HTERT RPE-1 (cell line): Measurements from ENCODE around the gene ERBB4.
"Not testable (repeated sequence)": the region's sequence is repeated elsewhere in the genome, so short reads cannot be mapped to it uniquely, and the experiment has no call there.

Source experiments
- in situ Hi-C: fragments of 300-500 bp; cut with MboI; formaldehyde crosslinking; loops from 4 replicates; pipeline ENCODE4 v1.14.3; 2020; ENCODE audit warnings: low sequenced_read_pairs

The ERBB4 gene

GRCh38 chr2:212528106-212528856 lies 10.3 kb downstream of the ERBB4 start:
- in situ Hi-C loops = no loop called here

DNA sequence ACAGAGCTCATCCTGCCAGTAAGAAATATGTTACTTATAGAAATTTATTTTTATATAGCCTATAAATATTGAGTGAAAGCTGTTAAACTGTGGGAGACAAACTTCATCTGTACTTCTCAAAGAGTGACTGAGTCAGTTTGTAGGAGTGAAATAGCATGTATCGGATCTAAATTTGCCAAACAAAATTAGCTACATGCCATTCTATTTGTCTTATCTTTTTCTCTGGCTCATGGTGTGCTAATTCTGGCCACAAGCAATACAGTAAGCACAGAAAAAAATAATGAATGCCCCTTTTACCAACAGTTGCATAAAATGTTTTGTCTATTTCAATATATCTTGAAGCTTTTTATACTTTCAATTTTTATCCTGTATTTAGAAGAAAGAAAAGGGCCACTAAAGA lies 12.5 kb downstream of the ERBB4 start:
- in situ Hi-C loops = no loop called here

GRCh38 chr2:212523756-212524155 lies 14.8 kb downstream of the ERBB4 start:
- in situ Hi-C loops = no loop called here

DNA sequence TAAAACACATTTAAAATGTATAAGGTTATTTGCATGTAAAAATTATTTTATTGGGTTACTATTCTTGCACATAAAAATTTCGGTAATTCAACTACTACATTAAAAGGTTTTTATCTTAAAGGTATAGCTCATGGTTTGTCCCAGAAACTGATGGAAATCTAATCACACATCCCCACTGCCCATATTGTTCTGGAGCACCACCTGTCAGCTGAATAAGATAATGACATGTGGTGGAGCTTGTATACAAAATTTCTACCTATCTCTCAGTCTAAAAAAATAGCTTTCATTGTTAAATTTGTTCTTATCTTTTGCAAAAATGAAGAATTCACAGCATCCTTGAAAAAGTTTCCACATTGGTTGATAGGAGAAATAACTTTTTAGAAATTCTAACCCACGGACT lies 18.3 kb downstream of the ERBB4 start:
- in situ Hi-C loops = no loop called here

DNA sequence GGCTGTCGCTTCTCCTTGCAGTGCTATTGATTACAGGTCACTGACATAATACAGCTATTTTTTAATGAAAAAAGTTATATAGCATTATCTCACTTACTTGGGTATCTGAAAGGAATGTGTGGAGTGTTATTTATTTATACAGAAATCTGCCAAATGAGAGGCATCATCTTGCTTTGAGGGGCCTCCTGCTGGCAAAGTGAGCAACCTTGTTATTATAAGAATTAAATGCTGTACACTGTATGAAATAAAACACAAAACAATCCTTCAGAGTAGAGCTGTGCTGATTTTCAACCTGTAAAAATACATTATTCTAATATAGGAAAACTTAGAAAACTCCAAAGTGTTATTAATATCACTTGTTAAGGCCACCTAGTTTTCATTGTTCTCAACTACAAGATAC lies 20.9 kb downstream of the ERBB4 start:
- in situ Hi-C loops = no loop called here

DNA sequence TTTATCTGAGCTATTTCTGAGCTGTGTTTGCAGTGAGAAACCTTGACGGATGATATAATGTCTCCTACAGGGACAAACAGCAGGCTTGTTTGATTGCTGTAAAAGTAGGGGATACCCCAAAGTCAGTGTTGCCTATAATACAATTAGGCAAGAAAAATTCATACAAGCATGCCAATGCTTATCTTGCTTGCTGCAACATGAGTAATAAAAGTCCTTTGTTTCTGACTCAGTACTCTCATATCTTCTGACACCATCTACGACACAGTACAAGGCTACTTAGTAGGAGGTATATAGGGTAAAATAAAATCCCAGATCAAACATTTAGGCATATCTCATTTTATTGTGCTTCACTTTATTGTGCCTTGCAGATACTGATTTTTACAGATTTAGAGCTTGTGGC lies 33.0 kb downstream of the ERBB4 start:
- in situ Hi-C loops = no loop called here

DNA sequence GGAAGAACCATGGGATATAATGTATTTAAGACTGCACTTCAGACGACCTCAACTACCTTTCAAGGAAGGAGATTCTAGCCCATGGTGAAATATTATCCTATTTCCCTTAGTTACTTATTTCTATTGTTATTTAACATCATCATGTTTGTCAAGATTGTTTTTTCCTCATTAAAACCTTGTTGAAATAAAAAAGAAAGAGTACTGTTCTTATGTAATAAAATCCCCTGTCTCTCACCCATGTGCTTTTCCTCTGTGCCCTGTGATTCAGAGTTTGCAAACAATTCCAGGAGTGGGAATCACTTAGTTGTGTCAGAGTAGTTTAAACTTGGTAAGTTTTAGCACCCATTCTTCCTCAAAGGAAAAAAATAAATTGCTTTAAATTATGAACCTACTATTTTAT lies 43.6 kb downstream of the ERBB4 start:
- in situ Hi-C loops = no loop called here

- in situ Hi-C loops = no loop called here
Observed at GRCh38 chr2:212494418-212495020, 44.1 kb downstream of the ERBB4 start.

DNA sequence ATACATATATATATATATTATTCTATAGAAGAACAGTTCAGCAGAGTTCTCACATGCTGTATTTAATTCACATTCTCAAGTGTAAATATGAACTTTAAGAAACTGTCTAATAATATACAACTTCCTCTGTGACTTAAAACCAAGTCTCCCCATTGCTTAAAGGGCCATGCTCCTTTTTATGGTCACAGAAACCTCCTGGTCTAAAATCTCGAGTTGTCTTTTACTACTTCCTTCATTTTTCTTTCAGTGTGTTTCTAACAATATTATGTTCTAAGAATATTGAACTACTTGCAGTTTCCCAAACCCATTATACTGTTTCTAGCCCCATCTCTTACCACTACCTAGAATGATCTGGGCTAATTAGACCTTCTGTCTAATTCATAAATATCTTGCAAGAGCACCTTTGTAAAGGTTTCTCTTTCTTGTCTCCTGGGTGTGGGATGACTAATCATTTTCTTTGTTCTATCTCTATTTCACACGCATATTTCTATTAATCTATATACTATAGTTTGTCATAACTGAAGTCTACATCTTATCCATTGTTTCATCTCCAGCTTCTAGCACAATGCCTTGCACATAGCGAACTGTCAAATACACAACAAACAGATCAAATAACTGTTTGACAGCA lies 48.8 kb downstream of the ERBB4 start:
- in situ Hi-C loops = no loop called here

GRCh38 chr2:212488611-212489010 lies 50.0 kb downstream of the ERBB4 start:
- in situ Hi-C loops = no loop called here

- in situ Hi-C loops = no loop called here
Observed at GRCh38 chr2:212484563-212485080, 54.0 kb downstream of the ERBB4 start.

- in situ Hi-C loops = no loop called here
Observed at GRCh38 chr2:212480447-212480846, 58.2 kb downstream of the ERBB4 start.

GRCh38 chr2:212477571-212477970 lies 61.0 kb downstream of the ERBB4 start:
- in situ Hi-C loops = no loop called here

GRCh38 chr2:212473211-212473610 lies 65.4 kb downstream of the ERBB4 start:
- in situ Hi-C loops = no loop called here

DNA sequence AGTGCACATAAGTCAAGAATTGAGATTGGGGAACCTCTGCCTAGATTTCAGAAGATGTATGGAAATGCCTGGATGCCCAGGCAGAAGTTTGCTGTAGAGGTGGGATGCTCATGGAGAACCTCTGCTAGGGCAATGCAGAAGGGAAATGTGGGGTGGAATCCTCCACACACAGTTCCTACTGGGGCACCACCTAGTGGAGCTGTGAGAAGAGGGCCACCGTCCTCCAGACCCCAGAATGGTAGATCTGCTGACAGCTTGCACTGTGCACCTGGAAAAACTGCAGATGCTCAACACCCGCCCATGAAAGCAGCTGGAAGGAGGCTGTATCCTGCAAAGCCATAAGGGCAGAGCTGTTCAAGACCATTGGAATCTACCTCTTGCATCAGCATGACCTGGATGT lies 71.1 kb downstream of the ERBB4 start:
- in situ Hi-C loops = not testable (repeated sequence)

DNA sequence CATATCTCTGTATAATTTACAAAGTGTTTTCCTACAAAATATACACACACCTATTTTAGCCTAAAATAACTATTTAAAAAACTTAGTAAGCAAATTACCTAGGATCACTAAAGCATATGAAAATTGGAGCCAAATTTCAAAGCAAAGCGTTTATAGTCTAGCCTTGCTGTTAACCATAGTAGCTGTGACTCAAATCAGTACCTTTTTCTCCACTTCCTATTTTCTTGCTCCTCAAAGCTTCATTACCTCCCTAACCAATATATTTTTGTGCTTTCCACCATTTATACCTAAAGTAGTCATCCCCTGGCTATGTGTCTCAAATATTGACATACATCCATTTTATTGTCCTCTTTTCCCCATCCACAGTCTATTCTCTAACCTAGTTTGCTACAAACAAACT lies 73.1 kb downstream of the ERBB4 start:
- in situ Hi-C loops = no loop called here

DNA sequence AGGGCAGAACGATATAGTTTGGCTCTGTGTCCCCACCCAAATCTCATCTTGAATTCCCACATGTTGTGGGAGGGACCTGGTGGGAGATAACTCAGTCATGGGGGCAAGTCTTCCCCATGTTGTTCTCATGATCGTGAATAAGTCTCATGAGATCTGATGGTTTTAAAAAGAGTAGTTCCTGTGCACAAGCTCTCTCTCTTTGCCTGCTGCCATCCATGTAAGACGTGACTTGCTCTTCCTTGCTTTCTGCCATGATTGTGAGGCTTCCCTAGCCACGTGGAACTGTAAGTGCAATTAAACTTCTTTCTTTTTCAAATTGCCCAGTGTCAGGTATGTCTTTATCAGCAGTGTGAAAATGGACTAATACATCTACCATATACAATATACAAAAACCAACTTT lies 76.9 kb downstream of the ERBB4 start:
- in situ Hi-C loops = not testable (repeated sequence)

- in situ Hi-C loops = no loop called here
Observed at GRCh38 chr2:212454149-212454548, 84.5 kb downstream of the ERBB4 start.

DNA sequence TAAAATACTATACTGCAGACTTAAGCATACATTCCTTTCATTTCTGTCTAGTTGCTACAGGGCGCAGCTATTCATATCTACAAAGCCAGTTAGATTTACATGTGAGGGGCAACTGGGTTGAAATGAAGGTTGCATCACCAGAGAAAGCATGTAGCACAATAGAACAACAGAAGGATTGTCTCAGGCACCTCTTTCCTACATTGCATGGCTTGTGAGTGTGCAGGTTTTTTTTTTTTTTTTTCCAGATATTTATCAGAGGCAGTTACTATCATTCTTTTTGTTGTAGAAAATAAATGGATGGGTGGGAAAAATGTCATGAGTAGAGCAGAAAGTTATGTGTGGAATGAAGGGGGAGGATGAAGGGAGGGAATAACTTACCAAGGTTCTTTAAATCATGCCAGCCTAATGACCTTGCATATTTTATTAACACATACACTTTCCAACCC lies 86.8 kb downstream of the ERBB4 start:
- in situ Hi-C loops = no loop called here

DNA sequence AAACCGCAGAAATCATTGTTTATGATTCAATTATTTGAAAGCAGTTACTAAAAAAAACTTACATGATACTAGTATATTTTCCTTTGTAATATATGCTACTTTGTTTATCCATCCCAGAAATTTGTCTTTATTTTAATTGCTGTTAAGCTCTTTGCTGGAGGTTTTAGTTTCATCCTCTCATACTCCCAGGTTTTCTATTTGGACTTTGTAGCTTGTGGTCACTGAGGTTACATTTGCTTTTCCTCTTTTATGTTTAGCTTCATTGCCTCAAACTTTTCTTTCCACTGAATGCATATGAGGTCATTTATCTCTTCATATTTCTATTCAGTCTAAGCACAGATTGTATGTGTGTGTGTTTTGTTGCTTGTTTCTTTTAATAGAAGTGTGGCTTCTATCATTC lies 89.9 kb downstream of the ERBB4 start:
- in situ Hi-C loops = no loop called here

DNA sequence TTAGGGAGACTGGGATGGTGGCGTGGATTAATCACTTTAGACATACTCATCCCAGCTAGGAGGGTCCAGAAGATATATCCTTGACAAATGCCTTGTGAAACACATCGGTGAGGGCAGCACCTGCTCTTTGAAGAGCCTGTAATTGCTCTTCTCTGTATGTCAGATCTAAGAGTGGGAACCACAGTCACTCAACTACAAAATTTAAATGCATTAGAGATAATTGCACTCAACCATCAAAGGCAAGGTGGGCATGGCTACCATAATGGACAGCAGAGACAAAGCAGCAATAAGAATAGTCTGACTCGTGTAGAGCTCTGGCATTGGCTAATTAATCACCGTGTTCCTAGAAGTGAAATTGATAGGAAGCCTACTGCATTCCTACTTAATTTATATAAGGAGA lies 96.8 kb downstream of the ERBB4 start:
- in situ Hi-C loops = no loop called here

DNA sequence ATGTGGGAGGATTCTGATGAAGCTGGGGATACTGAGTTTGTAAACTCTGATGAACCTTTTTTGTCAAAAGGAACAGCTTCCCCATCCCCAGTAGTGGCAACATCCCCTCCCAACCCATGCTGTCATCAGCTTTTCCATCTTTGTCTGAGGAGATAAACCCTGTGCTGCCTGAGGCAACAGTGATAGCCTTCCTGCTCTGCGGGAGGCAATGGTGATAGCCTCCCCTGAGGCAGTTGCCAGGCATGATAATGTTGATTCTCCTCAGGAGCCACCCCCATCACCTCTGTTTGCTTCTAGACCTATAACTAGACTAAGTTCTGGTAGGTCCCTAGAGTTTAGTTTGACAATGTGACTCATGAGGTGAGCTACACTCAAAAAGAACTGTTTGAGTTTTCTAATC lies 97.5 kb downstream of the ERBB4 start:
- in situ Hi-C loops = no loop called here
